HUES48 (cell line): ENCODE data around the gene DHRSX.
"Not testable (repeated sequence)": the region's sequence is repeated elsewhere in the genome, so short reads cannot be mapped to it uniquely, and the experiment has no call there.

ENCODE experiments used
- H3K27ac ChIP-seq: one replicate; pipeline ENCODE4 v1.7.0; 2013; ENCODE audit warnings: low read depth, low read length, inconsistent platforms
- H3K27me3 ChIP-seq: 2 replicates; pipeline ENCODE4 v1.6.1; 2013; ENCODE audit warnings: mild to moderate bottlenecking, low read length; ENCODE audit not compliant: control insufficient read depth, insufficient read depth
- H3K36me3 ChIP-seq: 2 replicates; pipeline ENCODE4 v1.6.1; 2013; ENCODE audit warnings: low read length; ENCODE audit not compliant: control insufficient read depth, insufficient read depth
- H3K4me1 ChIP-seq: 2 replicates; pipeline ENCODE4 v1.6.1; 2013; ENCODE audit warnings: mild to moderate bottlenecking, low read length; ENCODE audit not compliant: control insufficient read depth, insufficient read depth
- H3K4me3 ChIP-seq: 2 replicates; pipeline ENCODE4 v1.5.1; 2013; ENCODE audit warnings: mild to moderate bottlenecking, low read depth, low read length
- H3K9ac ChIP-seq: 2 replicates; pipeline ENCODE4 v1.6.1; 2013; ENCODE audit warnings: mild to moderate bottlenecking, low read depth, low read length, moderate library complexity
- H3K9me3 ChIP-seq: 2 replicates; pipeline ENCODE4 v1.6.1; 2013; ENCODE audit warnings: low read length; ENCODE audit not compliant: control insufficient read depth, insufficient read depth

The DHRSX gene

DNA sequence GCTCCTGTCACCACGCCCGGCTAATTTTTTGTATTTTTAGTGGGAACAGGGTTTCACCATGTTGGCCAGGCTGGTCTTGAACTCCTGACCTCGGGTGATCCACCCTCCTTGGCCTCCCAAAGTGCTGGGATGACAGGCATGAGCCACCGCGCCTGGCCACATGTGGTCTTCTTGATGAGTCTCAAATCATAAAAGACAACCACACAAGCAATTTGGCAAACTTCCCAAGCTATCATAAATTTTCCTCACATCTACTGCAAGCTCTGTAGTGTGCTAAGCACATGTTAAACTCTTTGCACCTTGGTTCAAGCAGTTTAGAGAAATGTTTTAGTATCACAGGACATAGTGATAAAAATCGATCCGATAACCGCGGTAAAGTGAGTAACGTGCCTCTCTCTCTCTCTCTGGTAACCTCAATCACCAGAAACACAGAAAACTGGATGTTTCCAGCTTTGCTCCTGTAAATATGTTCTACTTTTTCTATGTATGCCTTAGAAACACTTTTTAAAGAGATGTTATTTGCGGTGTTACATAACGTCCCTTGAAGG, 256.8 kb downstream of the DHRSX start:
- Histone ChIP-seq H3K9ac (no peak overlapping the region), H3K4me1 (peaks cover 4% of the 10 kb centered on the region; the same call in 1 of the 2 replicates), H3K4me3 (no peak overlapping the region)

DNA sequence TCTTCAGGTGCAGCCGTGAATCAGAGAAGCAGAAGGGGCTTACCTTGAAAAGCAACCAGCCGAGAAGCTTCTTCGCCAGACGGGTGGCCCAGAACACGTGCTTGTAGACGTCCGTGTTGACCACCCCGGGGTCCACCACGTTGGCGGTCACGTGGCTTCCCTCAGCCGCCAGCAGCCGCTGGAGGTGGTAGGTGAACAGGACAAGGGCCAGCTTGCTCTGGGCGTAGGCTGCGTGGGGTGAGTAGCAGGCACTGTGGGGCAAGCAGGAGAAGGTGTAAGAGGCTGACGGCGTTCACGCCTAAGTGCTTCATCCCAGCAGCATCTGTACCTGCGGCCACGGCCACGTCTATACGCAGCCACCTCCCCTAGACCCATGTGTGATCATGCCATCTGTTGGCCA, 257.8 kb downstream of the DHRSX start:
- Histone ChIP-seq H3K4me1 (peaks cover 4% of the 10 kb centered on the region; the same call in 1 of the 2 replicates), H3K9ac (no peak overlapping the region)

More for the DNA sequence above, 256.8 kb downstream of the DHRSX start:
- H3K27ac ChIP-seq: no peak overlapping the region
- no peaks in the 10 kb centered on the region for H3K27me3 ChIP-seq
- 0 out of 2 replicates have a peak, but pooled peaks cover 5% of the 10 kb centered on the region for H3K36me3 ChIP-seq
- no peaks in the 10 kb centered on the region for H3K9me3 ChIP-seq

DNA sequence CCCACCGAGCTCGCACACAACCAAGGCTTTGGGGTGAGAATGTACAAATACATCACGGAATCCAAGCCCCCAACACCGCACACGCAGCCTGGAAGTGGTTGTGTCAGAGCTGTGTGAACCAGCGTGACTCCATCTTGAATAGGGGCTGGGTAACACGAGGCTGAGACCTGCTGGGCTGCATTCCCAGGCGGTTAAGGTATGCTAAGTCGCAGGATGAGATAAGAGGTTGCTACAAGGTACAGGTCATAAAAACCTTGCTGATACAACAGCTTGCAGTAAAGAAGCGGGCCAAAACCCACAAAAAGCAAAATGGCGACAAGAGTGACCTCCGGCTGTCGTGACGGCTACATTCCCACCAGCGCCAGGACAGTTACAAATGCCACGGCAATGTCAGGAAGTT, 258.4 kb downstream of the DHRSX start:
- no peaks in the 10 kb centered on the region for H3K27me3 ChIP-seq
- no peak overlapping the region for H3K27ac ChIP-seq
- no peak overlapping the region for H3K9ac ChIP-seq
- no peaks in the 10 kb centered on the region for H3K9me3 ChIP-seq
- H3K36me3 ChIP-seq: 0 out of 2 replicates have a peak, but pooled peaks cover 5% of the 10 kb centered on the region
- H3K4me3 ChIP-seq: no peak overlapping the region
- H3K4me1 ChIP-seq: peaks cover 4% of the 10 kb centered on the region; the same call in 1 of the 2 replicates

More for the DNA sequence above, 257.8 kb downstream of the DHRSX start:
- Histone ChIP-seq H3K27me3 (no peaks in the 10 kb centered on the region), H3K36me3 (0 out of 2 replicates have a peak, but pooled peaks cover 5% of the 10 kb centered on the region), H3K27ac (no peak overlapping the region), H3K4me3 (no peak overlapping the region), H3K9me3 (no peaks in the 10 kb centered on the region)

DNA sequence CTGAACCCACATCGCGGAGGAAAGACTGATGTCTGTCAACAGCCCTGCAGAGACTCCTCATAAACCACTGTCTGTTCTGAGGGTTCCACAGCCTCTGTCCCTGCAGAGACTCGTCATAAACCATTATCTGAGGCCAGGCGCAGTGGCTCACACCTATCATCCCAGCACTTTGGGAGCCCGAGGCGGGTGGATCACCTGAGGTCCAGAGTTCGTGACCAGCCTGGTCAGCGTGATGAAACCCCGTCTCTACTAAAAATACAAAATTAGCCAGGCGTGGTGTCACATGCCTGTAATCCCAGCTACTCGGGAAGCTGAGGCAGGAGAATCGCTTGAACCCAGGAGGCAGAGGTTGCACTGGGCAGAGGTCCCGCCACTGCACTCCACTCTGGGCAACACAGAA, 259.3 kb downstream of the DHRSX start:
- not testable (repeated sequence) for H3K36me3 ChIP-seq

DNA sequence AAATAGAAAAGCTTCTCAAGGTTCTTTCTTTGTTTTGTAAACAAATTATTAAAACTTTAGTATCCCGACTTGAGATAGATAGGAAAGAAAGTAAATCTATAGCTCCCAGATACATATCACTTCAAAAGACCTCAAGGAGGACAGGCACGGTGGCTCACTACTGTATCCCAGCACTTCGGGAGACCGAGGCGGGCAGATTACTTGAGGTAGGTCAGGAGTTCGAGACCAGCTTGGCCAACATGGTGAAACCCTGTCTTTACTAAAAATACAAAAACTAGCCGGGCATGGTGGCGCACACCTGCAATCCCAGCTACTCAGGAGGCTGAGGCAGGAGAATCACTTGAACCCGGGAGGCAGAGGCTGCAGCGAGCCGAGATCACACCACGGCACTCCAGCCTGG, 260.0 kb downstream of the DHRSX start:
- H3K9me3 ChIP-seq, H3K4me1 ChIP-seq, H3K27me3 ChIP-seq, H3K4me3 ChIP-seq, H3K27ac ChIP-seq, H3K36me3 ChIP-seq, H3K9ac ChIP-seq: not testable (repeated sequence)

More for the DNA sequence above, 259.3 kb downstream of the DHRSX start:
- H3K27me3 ChIP-seq, H3K4me3 ChIP-seq, H3K27ac ChIP-seq, H3K4me1 ChIP-seq, H3K9me3 ChIP-seq, H3K9ac ChIP-seq: not testable (repeated sequence)

DNA sequence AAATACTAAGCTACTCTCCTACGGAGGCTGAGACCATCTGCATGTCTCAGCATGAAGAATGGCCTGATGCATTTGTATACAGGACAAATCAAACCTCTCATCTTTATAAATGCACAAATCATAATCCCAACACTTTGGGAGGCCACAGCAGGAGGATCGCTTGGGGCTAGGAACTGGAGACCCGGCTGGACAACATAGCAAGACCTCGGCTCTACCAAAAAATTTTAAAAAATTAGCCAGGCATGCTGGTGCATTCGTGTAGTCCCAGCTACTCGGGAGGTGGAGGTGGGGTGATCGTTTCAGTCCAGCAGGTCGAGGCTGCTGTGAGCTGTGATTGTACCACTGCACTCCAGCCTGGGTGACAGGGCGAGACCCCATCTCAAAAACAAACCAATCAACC, 262.8 kb downstream of the DHRSX start:
- Histone ChIP-seq H3K4me3 (no peak overlapping the region), H3K9me3 (no peaks in the 10 kb centered on the region), H3K27me3 (no peaks in the 10 kb centered on the region), H3K4me1 (peaks cover 18% of the 10 kb centered on the region), H3K36me3 (0 out of 2 replicates have a peak, but pooled peaks cover 5% of the 10 kb centered on the region), H3K9ac (no peak overlapping the region), H3K27ac (no peak overlapping the region)

DNA sequence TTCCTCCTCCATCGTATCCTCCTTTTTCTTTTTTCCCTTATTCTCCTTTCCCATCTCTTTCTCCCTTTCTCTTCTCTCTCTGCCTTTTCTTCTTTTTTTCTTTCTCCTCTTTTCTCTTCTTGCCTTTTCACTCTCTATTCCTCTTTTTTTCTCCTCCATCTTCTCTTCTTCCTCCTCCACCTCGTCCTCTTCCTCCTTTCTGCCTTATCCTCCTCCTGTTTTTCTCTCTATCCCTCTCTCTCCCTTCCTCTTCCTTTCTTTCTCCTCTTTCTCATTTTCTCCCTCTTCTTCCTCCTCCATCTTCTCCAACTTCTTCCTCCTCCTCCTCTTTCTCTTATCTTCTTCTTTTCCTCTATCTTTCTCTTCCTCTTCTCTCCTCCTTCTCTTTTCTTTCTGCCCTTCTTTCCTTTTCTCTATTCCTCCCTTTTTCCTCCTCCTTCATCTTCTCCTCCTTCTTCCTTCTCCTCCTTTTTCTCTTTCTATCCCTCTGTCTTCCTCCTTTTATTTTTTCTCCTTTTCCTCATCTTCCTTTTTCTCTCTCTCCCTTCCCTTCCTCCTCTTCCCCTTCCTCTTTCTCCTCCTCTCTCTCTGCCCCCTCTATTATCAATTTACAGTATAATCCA, 269.1 kb downstream of the DHRSX start:
- Histone ChIP-seq H3K4me1 (peaks cover 18% of the 10 kb centered on the region), H3K27ac (no peak overlapping the region), H3K9ac (no peak overlapping the region), H3K9me3 (no peaks in the 10 kb centered on the region), H3K4me3 (no peak overlapping the region), H3K27me3 (no peaks in the 10 kb centered on the region), H3K36me3 (peaks cover 7% of the 10 kb centered on the region)

DNA sequence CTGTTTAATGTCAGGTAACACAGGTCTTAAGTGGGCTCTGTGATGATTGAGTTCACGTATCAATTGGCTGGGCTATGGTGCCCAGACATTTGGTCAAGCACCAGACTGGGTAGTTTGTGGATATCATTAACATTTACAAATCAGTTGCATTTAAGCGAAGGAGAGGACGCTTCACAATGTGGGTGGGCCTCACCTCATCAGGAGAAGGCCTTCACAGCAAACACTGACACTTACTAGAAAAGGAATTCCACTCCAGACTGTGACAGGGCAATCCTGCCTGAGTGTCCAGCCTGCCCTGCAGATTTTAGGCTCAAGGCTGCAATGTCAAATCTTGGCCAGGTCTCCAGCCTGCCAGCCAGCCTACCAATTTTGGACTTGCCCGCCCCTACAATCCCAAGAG, 270.3 kb downstream of the DHRSX start:
- no peaks in the 10 kb centered on the region for H3K27me3 ChIP-seq
- peaks cover 18% of the 10 kb centered on the region for H3K4me1 ChIP-seq

DNA sequence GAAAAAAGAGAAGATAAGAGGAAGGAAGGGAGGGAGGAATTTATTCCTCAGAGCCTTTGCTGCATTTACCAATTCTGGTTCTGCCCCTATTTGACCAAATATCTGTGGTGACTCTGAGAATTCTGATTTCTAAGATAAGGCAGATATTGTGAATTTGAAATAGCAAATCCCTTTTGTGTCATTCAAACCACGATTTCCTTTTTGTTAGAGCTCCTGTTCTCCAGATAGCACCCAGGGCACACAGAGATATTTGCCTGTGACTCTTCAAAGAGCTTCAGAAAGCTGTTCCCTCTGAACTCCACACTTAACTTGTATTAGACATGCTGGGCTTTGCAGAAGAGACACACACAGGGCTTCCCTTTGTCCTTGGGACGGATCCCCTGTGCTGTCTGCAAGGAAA, 272.2 kb downstream of the DHRSX start:
- Histone ChIP-seq H3K4me1 (peaks cover 9% of the 10 kb centered on the region), H3K4me3 (no peak overlapping the region), H3K36me3 (peaks cover 7% of the 10 kb centered on the region), H3K27me3 (no peaks in the 10 kb centered on the region), H3K27ac (no peak overlapping the region), H3K9me3 (peaks cover 6% of the 10 kb centered on the region; the same call in 1 of the 2 replicates), H3K9ac (no peak overlapping the region)

More for the DNA sequence above, 270.3 kb downstream of the DHRSX start:
- Histone ChIP-seq H3K36me3 (peaks cover 7% of the 10 kb centered on the region), H3K27ac (no peak overlapping the region), H3K9me3 (no peaks in the 10 kb centered on the region), H3K9ac (no peak overlapping the region), H3K4me3 (no peak overlapping the region)

DNA sequence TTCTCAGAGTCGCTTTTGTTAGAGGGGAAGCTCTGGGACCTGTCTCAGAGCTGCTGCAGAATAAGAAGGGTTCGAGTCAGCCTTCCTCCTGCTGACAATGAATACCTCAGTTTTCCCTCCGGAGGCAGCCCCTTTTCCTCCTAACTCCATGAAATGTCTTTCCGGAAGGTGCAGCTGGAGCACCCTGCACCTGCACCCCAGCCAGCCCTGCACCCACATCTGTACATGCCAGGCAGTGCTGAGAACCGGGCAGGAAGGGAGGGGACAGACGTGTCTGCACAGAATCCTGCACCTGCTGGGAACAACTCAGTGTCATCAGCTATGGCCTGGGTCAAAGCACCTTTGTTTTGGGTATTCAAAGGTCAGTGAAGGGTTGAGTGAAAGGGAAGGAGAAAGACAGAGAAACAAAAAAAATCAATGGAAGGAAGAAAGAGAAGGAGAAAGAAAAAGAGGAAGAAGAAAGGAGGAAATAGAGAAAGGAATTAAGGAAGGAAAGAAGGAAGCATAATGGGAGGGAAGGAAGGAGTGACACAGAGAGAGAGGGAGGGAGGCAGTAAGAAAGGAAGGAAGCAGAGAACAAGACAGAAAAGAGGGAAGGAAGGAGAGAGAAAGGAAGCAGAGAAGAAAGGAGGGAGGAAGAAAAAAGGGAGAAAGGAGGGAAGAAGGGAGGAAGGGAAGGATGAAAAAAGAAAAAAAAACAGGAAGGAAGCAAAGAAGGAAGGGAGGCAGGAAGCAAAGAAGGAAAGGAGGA, 273.7 kb downstream of the DHRSX start:
- no peak overlapping the region for H3K9ac ChIP-seq
- H3K36me3 ChIP-seq: peaks cover 7% of the 10 kb centered on the region
- H3K9me3 ChIP-seq: peaks cover 20% of the 10 kb centered on the region
- no peaks in the 10 kb centered on the region for H3K4me1 ChIP-seq
- no peaks in the 10 kb centered on the region for H3K27me3 ChIP-seq
- H3K4me3 ChIP-seq: no peak overlapping the region
- H3K27ac ChIP-seq: no peak overlapping the region

DNA sequence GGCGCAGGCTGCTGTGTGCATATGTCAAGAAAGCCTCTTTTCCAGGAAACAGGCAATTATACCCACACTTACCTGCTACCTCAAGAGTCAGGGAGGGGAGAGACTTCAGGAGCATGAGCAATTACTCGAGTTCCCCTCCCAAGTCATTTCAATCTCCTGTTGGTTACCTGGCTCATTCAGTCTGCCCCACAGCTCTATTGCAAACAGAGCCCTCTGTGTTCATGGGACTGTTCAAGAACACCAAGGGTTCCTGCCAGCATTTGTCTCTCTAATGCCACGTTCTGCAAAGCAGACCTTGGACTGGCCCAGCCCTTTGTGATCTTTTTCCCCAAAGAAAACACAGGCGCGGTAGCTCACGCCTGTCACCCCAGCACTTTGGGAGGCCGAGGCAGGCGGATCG, 274.6 kb downstream of the DHRSX start:
- no peaks in the 10 kb centered on the region for H3K4me1 ChIP-seq
- peaks cover 28% of the 10 kb centered on the region for H3K9me3 ChIP-seq
- H3K4me3 ChIP-seq: no peak overlapping the region
- no peak overlapping the region for H3K27ac ChIP-seq
- H3K9ac ChIP-seq: no peak overlapping the region
- peaks cover 10% of the 10 kb centered on the region for H3K36me3 ChIP-seq
- H3K27me3 ChIP-seq: no peaks in the 10 kb centered on the region
